Measurements from ENCODE around the gene LOXL4. TPM values are rescaled to one million over a fixed set of nuclear protein-coding genes. Genes with fewer than 3 reads are reported as not detected.
A peak's percentile ranks its signal among the peaks of the same experiment; 100 is the strongest.

LOXL4 gene
- polyA plus RNA-seq (2012; ENCODE audit: missing spikeins), result 0.36 TPM

- DNase-seq (ENCODE audit: insufficient read length), result peak; percentile 52
- FAIRE-seq, result no peak
- TF ChIP-seq POLR2AphosphoS5 (IDR thresholded peaks at IDR 0.05; ENCODE audit: low read depth, low read length) (no peak), POLR2A (IDR thresholded peaks at IDR 0.05; ENCODE audit: low read depth, low read length) (no peak), TAF1 (IDR thresholded peaks at IDR 0.05; ENCODE audit: borderline replicate concordance, low read depth, low read length) (no peak)
Observed at GRCh38 chr10:98267894-98268693, at the start of gene LOXL4. LOXL4 (minus strand) TSS chr10:98268194; CDS start chr10:98263019, 5,175 bp downstream.

GRCh38 chr10:98316661-98317060 is 48.7 kb upstream of the LOXL4 start:
- FAIRE-seq (no peak), DNase-seq (ENCODE audit: insufficient read length) (no peak)
- no peak for TF ChIP-seq TAF1 (IDR thresholded peaks at IDR 0.05; ENCODE audit: borderline replicate concordance, low read depth, low read length)
- no peak for TF ChIP-seq POLR2AphosphoS5 (IDR thresholded peaks at IDR 0.05; ENCODE audit: low read depth, low read length)
- no peak for TF ChIP-seq POLR2A (IDR thresholded peaks at IDR 0.05; ENCODE audit: low read depth, low read length)

DNA sequence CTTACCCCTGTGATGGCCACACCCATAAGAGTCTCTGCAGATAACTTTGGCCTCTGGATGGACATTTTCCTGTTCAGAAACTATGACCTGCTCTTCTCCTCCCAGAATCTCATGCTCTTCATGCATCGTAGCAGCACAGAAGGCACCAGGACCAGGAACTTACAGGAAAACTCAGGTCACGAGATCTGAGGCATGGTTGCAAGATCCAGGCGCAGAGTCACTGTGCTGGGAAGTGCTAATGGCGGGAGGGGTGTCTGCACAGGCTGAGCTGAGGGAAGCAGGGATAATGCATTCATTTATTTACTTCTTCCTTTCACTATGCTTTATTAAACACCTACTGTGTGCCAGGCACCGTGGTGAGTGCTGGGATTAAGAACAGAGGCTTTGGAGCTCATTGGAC is 48.2 kb upstream of the LOXL4 start:
- DNase-seq (ENCODE audit: insufficient read length) (no peak), FAIRE-seq (no peak)
- TF ChIP-seq POLR2A (IDR thresholded peaks at IDR 0.05; ENCODE audit: low read depth, low read length) (no peak), POLR2AphosphoS5 (IDR thresholded peaks at IDR 0.05; ENCODE audit: low read depth, low read length) (no peak), TAF1 (IDR thresholded peaks at IDR 0.05; ENCODE audit: borderline replicate concordance, low read depth, low read length) (no peak)

DNA sequence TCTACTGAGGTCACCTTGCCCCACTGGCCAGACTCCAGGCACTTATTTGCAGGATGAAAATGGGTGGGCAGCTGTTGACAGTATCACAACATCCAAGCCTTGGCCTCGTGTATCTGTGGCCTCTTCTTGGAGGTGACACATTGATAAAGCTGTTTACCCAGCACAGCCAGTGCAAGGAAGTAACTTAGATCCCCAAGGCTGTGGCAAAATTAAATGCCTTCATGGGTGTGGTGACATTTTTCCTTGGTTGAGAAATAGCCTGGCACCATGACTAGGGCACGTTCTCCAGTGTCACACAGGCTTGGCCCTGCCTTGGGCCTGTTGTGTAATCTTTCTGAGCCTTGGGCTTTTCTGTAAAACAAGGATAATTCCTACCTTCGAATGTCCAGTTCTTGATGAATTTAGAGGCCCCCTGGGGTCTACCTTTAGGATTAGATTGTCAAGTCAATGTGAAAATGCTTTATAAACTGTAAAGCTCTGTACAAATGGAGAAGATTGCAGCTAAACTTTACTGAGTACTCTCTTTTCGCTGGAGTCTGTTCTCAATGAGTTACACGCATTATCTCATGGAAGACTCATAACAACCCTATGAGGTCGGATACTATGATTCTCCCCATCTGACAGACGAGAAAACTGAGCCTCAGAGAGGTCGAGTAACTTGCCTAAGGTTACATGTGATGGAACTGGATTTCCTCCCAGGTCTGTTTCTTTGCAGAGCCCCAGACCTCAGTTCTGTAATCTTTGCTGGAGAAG is 46.7 kb upstream of the LOXL4 start:
- no peak for DNase-seq (ENCODE audit: insufficient read length)
- FAIRE-seq, result no peak

DNA sequence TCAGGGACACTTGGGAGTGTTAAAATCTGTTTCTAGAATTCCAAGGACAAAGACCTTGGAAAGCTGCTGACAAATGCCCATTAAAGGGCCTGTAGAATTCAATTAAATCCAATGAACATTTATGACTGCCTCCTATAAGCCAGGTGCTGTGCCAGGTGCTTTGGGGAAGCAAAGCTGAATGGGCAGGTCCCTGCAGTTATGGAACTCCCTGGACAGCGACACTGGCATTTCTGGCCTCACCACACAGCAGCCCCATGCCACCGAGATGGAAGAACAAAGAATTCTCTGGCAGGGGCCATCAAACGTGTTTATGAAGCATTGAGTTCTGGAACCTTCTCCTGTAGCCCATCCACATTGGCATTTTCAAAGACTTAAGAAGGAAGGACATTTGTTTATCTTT is 45.6 kb upstream of the LOXL4 start:
- TF ChIP-seq POLR2A (IDR thresholded peaks at IDR 0.05; ENCODE audit: low read depth, low read length) (no peak), TAF1 (IDR thresholded peaks at IDR 0.05; ENCODE audit: borderline replicate concordance, low read depth, low read length) (no peak), POLR2AphosphoS5 (IDR thresholded peaks at IDR 0.05; ENCODE audit: low read depth, low read length) (no peak)
- FAIRE-seq, result no peak

More for the DNA sequence above, 46.7 kb upstream of the LOXL4 start:
- TF ChIP-seq POLR2A (IDR thresholded peaks at IDR 0.05; ENCODE audit: low read depth, low read length), result no peak
- TF ChIP-seq TAF1 (IDR thresholded peaks at IDR 0.05; ENCODE audit: borderline replicate concordance, low read depth, low read length), result no peak
- no peak for TF ChIP-seq POLR2AphosphoS5 (IDR thresholded peaks at IDR 0.05; ENCODE audit: low read depth, low read length)

GRCh38 chr10:98312822-98313221 is 44.8 kb upstream of the LOXL4 start:
- TF ChIP-seq TAF1 (IDR thresholded peaks at IDR 0.05; ENCODE audit: borderline replicate concordance, low read depth, low read length), result no peak
- TF ChIP-seq POLR2AphosphoS5 (IDR thresholded peaks at IDR 0.05; ENCODE audit: low read depth, low read length), result no peak
- TF ChIP-seq POLR2A (IDR thresholded peaks at IDR 0.05; ENCODE audit: low read depth, low read length), result no peak
- no peak for FAIRE-seq

More for the DNA sequence above, 45.6 kb upstream of the LOXL4 start:
- DNase-seq (ENCODE audit: insufficient read length), result no peak

DNA sequence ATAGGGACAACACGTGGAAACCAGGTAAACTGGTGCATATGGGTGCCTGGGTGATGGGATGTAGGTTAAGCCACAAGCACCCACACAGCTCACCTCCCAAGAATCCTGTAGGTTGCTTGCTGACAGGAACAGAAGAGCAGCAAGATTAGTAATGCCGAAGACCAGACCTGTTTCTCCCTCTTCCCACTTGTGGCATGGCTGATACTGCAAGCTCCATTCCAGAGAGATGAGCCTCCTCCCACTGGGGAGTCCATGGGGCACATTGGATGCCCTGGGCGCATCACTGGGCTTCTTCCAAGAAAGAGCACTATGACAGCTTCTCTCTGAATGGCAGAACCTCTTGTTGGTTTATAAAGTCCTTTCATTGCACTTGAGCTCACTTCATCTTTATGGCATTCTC is 44.4 kb upstream of the LOXL4 start:
- no peak for DNase-seq (ENCODE audit: insufficient read length)
- TF ChIP-seq TAF1 (IDR thresholded peaks at IDR 0.05; ENCODE audit: borderline replicate concordance, low read depth, low read length), result no peak
- TF ChIP-seq POLR2A (IDR thresholded peaks at IDR 0.05; ENCODE audit: low read depth, low read length), result no peak
- FAIRE-seq, result no peak

More at GRCh38 chr10:98312822-98313221, 44.8 kb upstream of the LOXL4 start:
- no peak for DNase-seq (ENCODE audit: insufficient read length)

GRCh38 chr10:98310701-98311100 is 42.7 kb upstream of the LOXL4 start:
- DNase-seq (ENCODE audit: insufficient read length) (no peak), FAIRE-seq (no peak)
- TF ChIP-seq TAF1 (IDR thresholded peaks at IDR 0.05; ENCODE audit: borderline replicate concordance, low read depth, low read length), result no peak
- TF ChIP-seq POLR2A (IDR thresholded peaks at IDR 0.05; ENCODE audit: low read depth, low read length), result no peak
- TF ChIP-seq POLR2AphosphoS5 (IDR thresholded peaks at IDR 0.05; ENCODE audit: low read depth, low read length), result no peak

- FAIRE-seq, result no peak
- DNase-seq (ENCODE audit: insufficient read length), result peak; percentile 33
- TF ChIP-seq POLR2A (IDR thresholded peaks at IDR 0.05; ENCODE audit: low read depth, low read length), result no peak
- no peak for TF ChIP-seq TAF1 (IDR thresholded peaks at IDR 0.05; ENCODE audit: borderline replicate concordance, low read depth, low read length)
- no peak for TF ChIP-seq POLR2AphosphoS5 (IDR thresholded peaks at IDR 0.05; ENCODE audit: low read depth, low read length)
Observed at GRCh38 chr10:98309366-98310355, 41.7 kb upstream of the LOXL4 start.

DNA sequence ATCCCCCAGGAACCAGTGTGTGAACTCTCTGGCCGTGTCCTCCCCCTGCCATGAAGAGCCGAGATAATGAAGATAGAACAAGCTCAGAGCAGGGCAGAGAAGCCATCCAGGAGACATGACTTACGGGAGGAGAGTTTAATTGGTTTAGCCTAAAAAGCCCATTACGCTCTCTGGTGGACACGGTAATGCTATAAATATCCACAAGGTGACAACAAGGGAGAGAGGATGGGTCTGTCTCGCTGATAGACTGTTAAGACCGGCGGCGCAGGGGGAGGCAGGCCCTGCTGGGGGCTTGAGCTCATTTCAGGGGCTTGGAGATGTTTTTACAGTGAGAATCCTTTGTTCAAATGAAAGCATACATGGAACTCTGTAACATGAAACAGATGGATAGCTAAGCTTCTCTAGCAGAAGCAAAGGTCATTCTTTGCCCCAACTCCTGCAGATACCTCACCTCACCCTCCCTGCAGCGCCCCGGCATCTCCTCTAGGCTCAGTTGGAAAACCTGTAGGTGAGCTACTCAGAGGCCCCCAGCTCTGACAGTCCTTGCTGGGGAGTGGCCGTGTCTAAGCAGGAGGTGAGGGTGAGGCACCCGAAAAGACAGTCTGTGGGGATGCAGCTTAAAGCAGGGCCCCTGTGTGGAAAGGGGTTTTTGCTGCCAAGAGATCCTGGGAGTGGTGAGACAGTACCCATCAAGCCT is 40.8 kb upstream of the LOXL4 start:
- FAIRE-seq (no peak), DNase-seq (ENCODE audit: insufficient read length) (no peak)
- TF ChIP-seq POLR2A (IDR thresholded peaks at IDR 0.05; ENCODE audit: low read depth, low read length) (no peak), TAF1 (IDR thresholded peaks at IDR 0.05; ENCODE audit: borderline replicate concordance, low read depth, low read length) (no peak), POLR2AphosphoS5 (IDR thresholded peaks at IDR 0.05; ENCODE audit: low read depth, low read length) (no peak)

Measured in GM12892 (cell line).